Activated naive CD8-positive, alpha-beta T cell treated with anti-CD3 and anti-CD28 coated beads for 36 hours (primary cell): ENCODE measurements around the gene NPC1. TPM values are rescaled to one million over a fixed set of nuclear protein-coding genes. Genes with fewer than 3 reads are reported as not detected.
"Not testable (repeated sequence)": the region's sequence is repeated elsewhere in the genome, so short reads cannot be mapped to it uniquely, and the experiment has no call there.

Experiments used
- DNase-seq: peaks from one replicate; pipeline ENCODE4 v3.0.0; 2021
- H3K27ac Mint-ChIP-seq: one replicate; pipeline ENCODE4 v1.8.0; 2022; ENCODE audit warnings: mild to moderate bottlenecking, moderate library complexity, mixed read lengths
- H3K27me3 Mint-ChIP-seq: one replicate; pipeline ENCODE4 v1.8.0; 2022; ENCODE audit warnings: mild to moderate bottlenecking, mixed read lengths
- H3K36me3 Mint-ChIP-seq: one replicate; pipeline ENCODE4 v1.8.0; 2021; ENCODE audit warnings: mild to moderate bottlenecking, mixed read lengths
- H3K4me1 Mint-ChIP-seq: one replicate; pipeline ENCODE4 v1.8.0; 2021; ENCODE audit warnings: mixed read lengths
- H3K4me3 Mint-ChIP-seq: one replicate; pipeline ENCODE4 v1.8.0; 2022; ENCODE audit warnings: mild to moderate bottlenecking, moderate library complexity, mixed read lengths
- H3K9me3 Mint-ChIP-seq: one replicate; pipeline ENCODE4 v1.8.0; 2022; ENCODE audit warnings: mixed read lengths
- total RNA-seq, 2 experiments: library from RNA; stranded (reverse); gene quantifications; one replicate each; pipeline ENCODE4 v1.2.3, GENCODE V29; 2021

The NPC1 gene
- total RNA-seq, 2 experiments from 2014 or later: 19.7 to 22.3 TPM

GRCh38 chr18:23489586-23489985, 96.7 kb downstream of the NPC1 start:
- H3K27me3 Mint-ChIP-seq, H3K36me3 Mint-ChIP-seq, H3K27ac Mint-ChIP-seq, H3K9me3 Mint-ChIP-seq, H3K4me3 Mint-ChIP-seq, DNase-seq: not testable (repeated sequence)
- H3K4me1 Mint-ChIP-seq: peaks cover 19% of the 10 kb centered on the region

DNA sequence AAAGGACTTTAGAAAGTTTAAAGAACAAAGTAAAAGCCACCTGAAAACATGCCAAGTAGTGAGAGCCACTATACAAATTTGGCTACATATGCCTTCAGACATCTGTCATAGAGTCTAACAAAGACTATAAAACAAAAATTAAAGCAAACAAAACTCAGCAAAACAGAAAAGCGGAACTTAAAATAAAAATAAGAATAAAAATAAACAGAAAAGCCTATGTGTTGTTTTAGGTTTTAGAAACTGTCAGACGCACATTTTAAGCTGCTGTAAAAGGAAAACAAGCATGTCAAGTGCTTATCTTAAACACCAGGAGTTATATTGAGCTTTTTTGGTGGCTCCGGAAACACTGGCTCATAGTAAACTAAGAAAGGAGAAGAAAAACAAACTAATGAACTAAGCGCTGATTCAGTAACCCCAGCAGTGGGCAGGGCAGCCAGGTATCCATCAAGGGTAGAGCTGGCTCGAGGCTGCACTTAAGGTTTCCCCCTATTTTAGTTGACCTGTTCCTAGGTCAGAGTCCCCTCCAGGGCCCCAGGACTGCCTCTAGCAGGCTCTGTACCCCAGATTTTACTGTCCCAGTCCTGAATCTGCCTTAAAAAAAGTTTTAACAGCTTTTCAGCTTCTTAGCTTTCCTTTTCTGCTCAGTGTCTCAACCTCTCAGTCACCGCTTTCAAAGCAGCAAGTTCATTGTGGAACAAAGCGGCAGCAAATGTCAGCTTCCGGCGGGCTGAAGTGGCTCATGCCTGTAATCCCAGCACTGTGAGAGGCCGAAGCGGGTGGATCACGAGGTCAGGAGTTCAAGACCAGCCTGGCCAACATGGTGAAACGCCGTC, 98.4 kb downstream of the NPC1 start:
- no peaks in the 10 kb centered on the region for H3K9me3 Mint-ChIP-seq
- H3K36me3 Mint-ChIP-seq: peaks cover 3% of the 10 kb centered on the region
- H3K27me3 Mint-ChIP-seq: no peaks in the 10 kb centered on the region
- H3K4me3 Mint-ChIP-seq: peak overlapping the region; percentile 57
- H3K4me1 Mint-ChIP-seq: peaks cover 21% of the 10 kb centered on the region
- peak; percentile 42 for DNase-seq
- peak overlapping the region; percentile 78 for H3K27ac Mint-ChIP-seq

DNA sequence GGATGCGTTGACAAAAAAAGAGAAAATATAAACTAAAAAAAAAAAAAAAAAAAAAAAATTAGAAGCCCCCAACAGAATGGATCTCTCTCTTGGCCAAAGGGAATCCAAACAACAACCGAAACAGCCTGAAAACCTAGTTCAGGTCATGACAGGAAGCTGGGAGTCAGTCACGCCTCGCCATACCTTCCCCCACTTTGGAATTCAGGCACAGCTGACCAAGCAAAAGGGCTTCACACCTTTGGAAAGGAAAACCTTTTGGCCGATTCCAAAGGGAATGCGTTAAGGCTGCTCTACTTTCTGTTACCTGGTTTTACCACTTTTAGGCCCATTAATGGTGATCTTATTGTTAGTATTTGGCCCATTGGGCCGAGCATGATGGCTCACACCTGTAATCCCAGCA, 100.9 kb downstream of the NPC1 start:
- DNase-seq: no peak
- H3K27me3 Mint-ChIP-seq: no peaks in the 10 kb centered on the region

DNA sequence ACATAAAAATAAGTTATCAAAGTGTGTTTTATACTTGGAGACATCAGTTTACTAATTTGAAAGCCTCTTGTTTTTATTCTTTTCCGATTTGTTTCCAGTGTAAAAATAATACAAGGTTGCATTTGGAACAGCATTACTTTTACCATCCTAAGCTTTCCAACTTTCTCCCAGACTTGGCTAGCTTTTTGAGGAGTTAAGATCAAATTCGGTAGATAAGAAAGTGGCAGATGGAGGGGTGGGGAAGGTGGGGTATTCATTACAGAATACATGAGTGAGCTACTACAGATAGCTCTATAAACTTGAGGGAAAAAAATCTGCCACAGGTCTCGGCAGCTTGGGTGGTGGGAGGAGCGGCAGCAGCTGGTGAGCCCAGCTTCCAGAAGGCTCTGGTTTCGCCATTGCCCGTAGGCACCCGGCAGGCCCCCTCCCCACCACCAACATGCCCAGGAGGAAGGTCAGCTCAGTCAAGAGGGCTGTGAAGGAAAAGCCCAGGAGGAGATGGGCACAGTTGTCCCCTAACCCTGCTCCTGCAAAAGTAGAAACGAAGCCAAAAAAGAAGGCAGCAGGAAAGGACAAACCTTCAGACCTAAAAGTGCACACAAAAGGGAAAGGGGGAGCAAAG, 101.6 kb downstream of the NPC1 start:
- H3K27me3 Mint-ChIP-seq: no peaks in the 10 kb centered on the region

More for the DNA sequence above, 100.9 kb downstream of the NPC1 start:
- H3K27ac Mint-ChIP-seq: no peak overlapping the region
- peaks cover 3% of the 10 kb centered on the region for H3K36me3 Mint-ChIP-seq
- peaks cover 21% of the 10 kb centered on the region for H3K4me1 Mint-ChIP-seq
- no peaks in the 10 kb centered on the region for H3K9me3 Mint-ChIP-seq
- no peak overlapping the region for H3K4me3 Mint-ChIP-seq

More for the DNA sequence above, 101.6 kb downstream of the NPC1 start:
- Mint-ChIP-seq H3K27ac (no peak overlapping the region), H3K36me3 (peaks cover 3% of the 10 kb centered on the region), H3K4me1 (peaks cover 21% of the 10 kb centered on the region), H3K4me3 (no peak overlapping the region), H3K9me3 (no peaks in the 10 kb centered on the region)
- no peak for DNase-seq

Other genes with a start within 250 kb of the NPC1 start
- 10 to 100 TPM; 52.4 to 61.0 TPM for gene RIOK3, start 133.2 kb downstream of the NPC1 start, total RNA-seq
- gene RMC1, start 83.0 kb downstream of the NPC1 start, total RNA-seq: 10 to 100 TPM; 29.7 to 30.8 TPM
- not detected for gene ANKRD29, start 76.4 kb upstream of the NPC1 start, total RNA-seq
- gene LAMA3, start 102.9 kb upstream of the NPC1 start, total RNA-seq: under 1 TPM; 0.31 to 0.42 TPM